Glutamatergic neuron (in vitro differentiated cells): ENCODE results near the gene ZFYVE21. TPM values are rescaled to one million over a fixed set of nuclear protein-coding genes. Genes with fewer than 3 reads are reported as not detected.

Experiments used
- DNase-seq: peaks from one replicate; pipeline ENCODE4 v3.0.0; 2022
- H3K27ac Mint-ChIP-seq: one replicate; pipeline ENCODE4 v1.8.0; 2020; ENCODE audit warnings: mild to moderate bottlenecking, mixed read lengths, inconsistent platforms; ENCODE audit not compliant: unreplicated experiment
- H3K27me3 Mint-ChIP-seq: one replicate; pipeline ENCODE4 v1.8.0; 2020; ENCODE audit warnings: mild to moderate bottlenecking, moderate library complexity, mixed read lengths, inconsistent platforms; ENCODE audit not compliant: unreplicated experiment
- H3K36me3 Mint-ChIP-seq: one replicate; pipeline ENCODE4 v1.8.0; 2020; ENCODE audit warnings: mild to moderate bottlenecking, mixed read lengths, inconsistent platforms; ENCODE audit not compliant: unreplicated experiment
- H3K4me1 Mint-ChIP-seq: one replicate; pipeline ENCODE4 v1.8.0; 2020; ENCODE audit warnings: mild to moderate bottlenecking, low read depth, mixed read lengths, inconsistent platforms; ENCODE audit not compliant: unreplicated experiment
- H3K4me3 Mint-ChIP-seq: one replicate; pipeline ENCODE4 v1.8.0; 2020; ENCODE audit warnings: mild to moderate bottlenecking, mixed read lengths, inconsistent platforms; ENCODE audit not compliant: unreplicated experiment
- H3K9me3 Mint-ChIP-seq: one replicate; pipeline ENCODE4 v1.8.0; 2020; ENCODE audit warnings: mild to moderate bottlenecking, moderate library complexity, mixed read lengths, inconsistent platforms; ENCODE audit not compliant: unreplicated experiment
- total RNA-seq: library from RNA; stranded (reverse); fragmentation: NEBNext Ultra II Directional; extraction: Animal tissue kit (Norgen Biotek cat#: 25700); gene quantifications from one replicate; pipeline ENCODE4 v1.2.1, GENCODE V29; 2021; ENCODE audit not compliant: unreplicated experiment
- TF ChIP-seq, protein P1 (sequence below): fragments of 200-600 bp; sonication (generic); IDR thresholded peaks from one replicate; pipeline ENCODE4 v1.5.0; 2021; ENCODE audit not compliant: partially characterized antibody, unreplicated experiment

The ZFYVE21 gene
- total RNA-seq, 1 donor from 2014 or later: 49.1 TPM

GRCh38 chr14:103732868-103733620, 17.4 kb downstream of the ZFYVE21 start:
- TF ChIP-seq, protein P1, sequence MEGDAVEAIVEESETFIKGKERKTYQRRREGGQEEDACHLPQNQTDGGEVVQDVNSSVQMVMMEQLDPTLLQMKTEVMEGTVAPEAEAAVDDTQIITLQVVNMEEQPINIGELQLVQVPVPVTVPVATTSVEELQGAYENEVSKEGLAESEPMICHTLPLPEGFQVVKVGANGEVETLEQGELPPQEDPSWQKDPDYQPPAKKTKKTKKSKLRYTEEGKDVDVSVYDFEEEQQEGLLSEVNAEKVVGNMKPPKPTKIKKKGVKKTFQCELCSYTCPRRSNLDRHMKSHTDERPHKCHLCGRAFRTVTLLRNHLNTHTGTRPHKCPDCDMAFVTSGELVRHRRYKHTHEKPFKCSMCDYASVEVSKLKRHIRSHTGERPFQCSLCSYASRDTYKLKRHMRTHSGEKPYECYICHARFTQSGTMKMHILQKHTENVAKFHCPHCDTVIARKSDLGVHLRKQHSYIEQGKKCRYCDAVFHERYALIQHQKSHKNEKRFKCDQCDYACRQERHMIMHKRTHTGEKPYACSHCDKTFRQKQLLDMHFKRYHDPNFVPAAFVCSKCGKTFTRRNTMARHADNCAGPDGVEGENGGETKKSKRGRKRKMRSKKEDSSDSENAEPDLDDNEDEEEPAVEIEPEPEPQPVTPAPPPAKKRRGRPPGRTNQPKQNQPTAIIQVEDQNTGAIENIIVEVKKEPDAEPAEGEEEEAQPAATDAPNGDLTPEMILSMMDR: no peak
- peaks cover 19% of the 10 kb centered on the region for H3K4me1 Mint-ChIP-seq
- DNase-seq: no peak
- H3K27me3 Mint-ChIP-seq: peaks cover 7% of the 10 kb centered on the region
- H3K9me3 Mint-ChIP-seq: peaks cover 4% of the 10 kb centered on the region
- no peak overlapping the region for H3K27ac Mint-ChIP-seq
- H3K36me3 Mint-ChIP-seq: peaks cover 3% of the 10 kb centered on the region
- H3K4me3 Mint-ChIP-seq: no peak overlapping the region

- H3K36me3 Mint-ChIP-seq: no peaks in the 10 kb centered on the region
- TF ChIP-seq, protein P1: no peak
- H3K4me3 Mint-ChIP-seq: no peak overlapping the region
- DNase-seq: no peak
- no peak overlapping the region for H3K27ac Mint-ChIP-seq
- peaks cover 20% of the 10 kb centered on the region for H3K4me1 Mint-ChIP-seq
- H3K27me3 Mint-ChIP-seq: peaks cover 13% of the 10 kb centered on the region
- H3K9me3 Mint-ChIP-seq: peaks cover 6% of the 10 kb centered on the region
These were observed 18.0 kb downstream of the ZFYVE21 start for GRCh38 chr14:103733651-103734050.

DNA sequence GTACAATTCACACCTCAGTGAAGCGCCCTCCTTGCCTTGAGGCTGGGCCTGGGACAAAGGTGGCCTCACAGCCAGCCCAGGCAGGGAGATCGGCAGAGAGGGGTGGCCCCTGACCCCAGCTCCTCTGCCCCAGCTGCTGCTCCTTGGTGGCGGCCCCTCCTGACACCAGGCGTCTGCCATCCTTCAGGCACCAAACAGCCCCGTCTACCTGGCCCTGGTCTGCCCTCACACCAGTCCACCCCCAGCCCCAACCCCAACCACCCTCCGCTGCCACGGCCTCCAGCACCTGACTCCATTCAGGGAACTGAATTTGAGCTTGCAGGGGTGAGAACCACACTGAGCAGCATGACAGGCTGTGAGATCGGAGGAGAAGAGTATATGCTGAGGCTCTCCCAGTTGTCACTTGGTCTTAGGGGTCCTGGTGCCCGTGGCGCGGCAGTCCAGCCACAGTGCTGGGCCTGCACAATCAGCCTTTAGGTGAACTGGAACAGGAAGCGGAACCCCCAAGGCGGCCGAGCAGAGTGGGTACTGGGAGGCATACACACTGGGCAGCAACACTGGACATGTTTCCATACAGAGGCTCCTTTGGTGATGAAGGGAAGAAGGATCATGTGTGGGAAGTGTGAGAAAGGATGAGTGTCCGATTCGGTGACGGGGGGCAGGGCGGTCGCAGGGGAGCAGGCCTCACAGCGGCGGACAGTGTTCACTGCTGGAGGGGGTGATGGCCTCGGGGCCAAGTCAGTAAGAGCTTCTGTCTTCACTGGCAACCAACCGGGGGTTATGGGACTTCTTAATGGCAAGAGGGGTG, 18.7 kb downstream of the ZFYVE21 start:
- no peak overlapping the region for H3K4me3 Mint-ChIP-seq
- H3K4me1 Mint-ChIP-seq: peaks cover 20% of the 10 kb centered on the region
- no peak for DNase-seq
- TF ChIP-seq, protein P1: no peak
- H3K9me3 Mint-ChIP-seq: peaks cover 6% of the 10 kb centered on the region
- peak overlapping the region; percentile 49 for H3K27ac Mint-ChIP-seq
- peaks cover 14% of the 10 kb centered on the region for H3K27me3 Mint-ChIP-seq
- H3K36me3 Mint-ChIP-seq: no peaks in the 10 kb centered on the region

- peaks cover 6% of the 10 kb centered on the region for H3K9me3 Mint-ChIP-seq
- DNase-seq: no peak
- peaks cover 19% of the 10 kb centered on the region for H3K4me1 Mint-ChIP-seq
- no peak overlapping the region for H3K27ac Mint-ChIP-seq
- no peaks in the 10 kb centered on the region for H3K36me3 Mint-ChIP-seq
- no peak overlapping the region for H3K4me3 Mint-ChIP-seq
- peaks cover 14% of the 10 kb centered on the region for H3K27me3 Mint-ChIP-seq
- TF ChIP-seq, protein P1: no peak
These were observed 19.4 kb downstream of the ZFYVE21 start for GRCh38 chr14:103735022-103735421.

GRCh38 chr14:103735439-103735814, 19.8 kb downstream of the ZFYVE21 start:
- peaks cover 19% of the 10 kb centered on the region for H3K4me1 Mint-ChIP-seq
- H3K4me3 Mint-ChIP-seq: no peak overlapping the region
- H3K9me3 Mint-ChIP-seq: peaks cover 6% of the 10 kb centered on the region
- no peak for DNase-seq
- TF ChIP-seq, protein P1: no peak
- H3K27ac Mint-ChIP-seq: no peak overlapping the region
- peaks cover 14% of the 10 kb centered on the region for H3K27me3 Mint-ChIP-seq
- H3K36me3 Mint-ChIP-seq: no peaks in the 10 kb centered on the region
